CD4-positive, alpha-beta T cell treated with Interleukin-21 for 1 hour (primary cell): ENCODE results near the gene RNF40.

Experiments used
- DNase-seq: peaks from one replicate; pipeline ENCODE4 v3.0.0-alpha.2; 2020

The RNF40 gene

GRCh38 chr16:30764816-30765465, 2.8 kb downstream of the RNF40 start:
- DNase-seq, result no peak

- DNase-seq, result no peak
These were observed 4.2 kb downstream of the RNF40 start for GRCh38 chr16:30766206-30766932.

- DNase-seq, result no peak
These were observed 4.8 kb downstream of the RNF40 start for GRCh38 chr16:30766933-30767284.

- peak; percentile 67 for DNase-seq
These were observed 5.8 kb downstream of the RNF40 start for GRCh38 chr16:30767767-30768465.

- no peak for DNase-seq
These were observed 6.6 kb downstream of the RNF40 start for GRCh38 chr16:30768583-30769181.

DNA sequence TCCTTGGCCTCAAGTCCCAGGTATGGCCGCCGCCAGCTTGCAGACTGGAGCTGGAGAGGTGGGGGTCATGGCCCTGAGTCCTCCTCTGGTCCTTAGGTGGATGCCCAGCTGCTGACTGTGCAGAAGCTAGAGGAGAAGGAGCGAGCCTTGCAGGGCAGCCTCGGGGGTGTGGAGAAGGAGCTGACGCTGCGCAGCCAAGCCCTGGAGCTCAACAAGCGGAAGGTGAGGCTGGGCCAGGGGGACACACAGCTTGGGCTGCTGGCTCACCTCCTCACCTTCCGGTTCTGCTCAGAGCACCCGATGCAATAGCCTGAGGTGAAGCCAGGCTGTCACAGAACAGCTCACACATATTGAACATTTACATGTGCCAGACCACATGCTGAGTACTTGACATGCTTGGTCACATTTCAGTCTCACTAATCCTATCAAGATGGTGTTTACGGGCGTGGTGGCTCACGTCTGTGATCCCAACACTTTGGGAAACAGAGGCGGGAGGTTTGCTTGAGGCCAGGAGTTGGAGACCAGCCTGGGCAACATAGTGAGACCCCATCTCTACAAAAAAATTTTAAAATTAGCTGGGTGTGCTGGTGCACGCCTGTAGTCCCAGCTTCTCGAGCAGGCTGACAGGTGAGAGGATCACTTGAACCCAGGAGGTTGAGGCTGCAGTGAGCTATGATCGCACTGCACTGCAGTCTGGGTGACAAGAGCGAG, 7.4 kb downstream of the RNF40 start:
- no peak for DNase-seq

- DNase-seq, result no peak
These were observed 9.6 kb downstream of the RNF40 start for GRCh38 chr16:30771726-30772125.

DNA sequence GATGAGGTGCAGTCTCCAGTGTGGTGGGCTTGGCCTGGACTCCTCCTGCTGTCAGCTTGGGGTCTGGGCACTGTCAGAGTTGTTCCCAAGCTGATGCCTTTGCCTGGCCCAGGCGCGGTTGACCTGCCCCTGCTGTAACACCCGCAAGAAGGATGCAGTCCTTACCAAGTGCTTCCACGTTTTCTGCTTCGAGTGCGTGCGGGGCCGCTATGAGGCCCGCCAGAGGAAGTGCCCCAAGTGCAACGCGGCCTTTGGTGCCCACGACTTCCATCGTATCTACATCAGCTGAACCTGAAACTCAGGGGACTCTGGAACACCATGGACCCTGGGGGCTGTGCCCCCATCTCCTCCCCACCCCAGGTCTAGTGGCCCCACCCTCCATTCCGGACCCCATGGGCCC, 11.7 kb downstream of the RNF40 start:
- DNase-seq, result no peak

DNA sequence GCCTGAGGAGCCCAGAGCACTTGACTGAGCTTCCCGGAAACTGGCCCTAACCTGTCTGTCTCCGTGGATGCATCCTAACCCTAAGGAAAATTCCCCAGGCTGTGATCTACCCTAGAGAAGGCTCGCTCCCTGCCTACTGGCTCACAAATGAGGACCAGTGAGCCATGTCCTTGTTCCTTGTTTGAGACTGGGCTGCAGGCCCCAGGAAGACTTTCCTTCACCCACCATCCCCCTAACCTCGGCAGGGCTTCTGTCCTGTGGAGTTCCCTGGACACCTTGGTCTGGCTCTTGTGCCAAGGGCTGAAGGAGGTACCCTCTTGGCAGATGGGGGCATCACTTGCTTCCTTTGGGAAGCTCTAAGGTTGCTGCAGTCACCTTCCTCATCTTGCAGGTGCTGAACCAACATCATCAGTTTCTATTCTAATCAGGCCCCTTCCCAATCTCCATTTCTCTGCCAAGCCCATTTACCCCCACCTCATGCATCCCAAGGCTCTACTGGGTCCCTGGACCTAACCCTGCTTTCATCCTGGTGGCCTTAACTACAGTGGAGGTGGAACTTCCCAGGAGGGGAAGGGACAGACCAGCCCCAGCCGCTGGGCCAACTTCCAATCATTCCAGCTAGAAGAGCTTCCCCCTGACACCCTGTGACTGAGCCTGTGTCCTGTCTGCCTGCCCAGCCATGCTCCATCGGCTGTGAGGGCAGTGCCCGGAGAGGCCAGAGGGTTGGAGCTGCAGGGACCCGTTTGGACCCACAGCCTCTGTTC, 12.4 kb downstream of the RNF40 start:
- DNase-seq, result no peak

DNA sequence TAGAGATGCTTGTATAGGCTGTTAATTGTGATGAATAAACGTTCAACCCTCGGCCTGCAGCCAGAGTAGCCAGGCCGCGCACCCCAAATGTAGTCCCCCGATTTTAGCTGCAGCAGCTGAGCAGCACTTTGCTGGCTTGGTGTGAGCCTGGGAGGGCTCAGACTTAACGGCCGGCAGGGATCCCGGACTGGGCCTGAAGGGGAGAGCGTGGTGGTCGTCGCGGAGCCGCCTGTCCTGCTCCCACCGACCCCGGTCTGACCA, 12.9 kb downstream of the RNF40 start:
- no peak for DNase-seq

DNA sequence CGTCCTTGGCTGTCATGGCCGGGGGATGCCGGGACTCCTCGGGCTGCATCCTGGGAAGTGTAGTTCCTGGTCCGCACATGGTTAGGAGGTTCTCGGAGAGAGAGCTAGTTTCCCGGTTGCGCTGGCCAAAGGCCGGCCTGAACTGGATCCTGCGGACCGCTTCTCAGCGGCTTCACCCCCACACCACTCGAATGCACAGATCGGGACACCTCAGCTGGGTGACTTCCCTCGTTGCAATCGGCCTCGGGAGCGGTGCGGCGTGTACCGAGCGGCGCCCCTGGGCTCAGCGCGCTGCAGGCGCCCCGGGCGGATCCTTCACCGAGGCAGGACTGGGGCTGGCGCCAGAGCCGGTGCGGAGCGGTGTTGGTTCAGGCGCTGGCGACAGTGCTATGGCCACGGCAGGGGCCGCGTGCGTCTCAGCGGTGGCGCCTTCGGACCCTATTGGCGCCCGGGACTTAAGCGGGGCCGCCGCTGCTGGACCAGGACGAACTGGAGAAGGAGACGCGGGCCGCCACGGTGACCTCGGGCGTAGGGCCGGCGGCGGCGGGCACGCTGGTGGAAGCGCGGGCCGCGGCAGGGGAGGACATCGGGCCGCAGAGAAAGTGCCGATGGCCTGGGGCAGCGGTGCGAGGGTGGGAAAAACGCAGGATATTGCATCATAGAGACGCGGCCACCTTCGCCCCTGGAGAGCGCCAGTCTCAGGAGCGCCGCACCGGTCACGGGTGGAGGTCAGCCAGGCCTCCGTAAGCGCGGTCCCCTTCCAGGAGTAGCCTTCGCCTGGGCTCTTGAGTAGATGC, 13.5 kb downstream of the RNF40 start:
- DNase-seq, result peak; percentile 54

GRCh38 chr16:30777591-30778297, 15.6 kb downstream of the RNF40 start:
- no peak for DNase-seq

DNA sequence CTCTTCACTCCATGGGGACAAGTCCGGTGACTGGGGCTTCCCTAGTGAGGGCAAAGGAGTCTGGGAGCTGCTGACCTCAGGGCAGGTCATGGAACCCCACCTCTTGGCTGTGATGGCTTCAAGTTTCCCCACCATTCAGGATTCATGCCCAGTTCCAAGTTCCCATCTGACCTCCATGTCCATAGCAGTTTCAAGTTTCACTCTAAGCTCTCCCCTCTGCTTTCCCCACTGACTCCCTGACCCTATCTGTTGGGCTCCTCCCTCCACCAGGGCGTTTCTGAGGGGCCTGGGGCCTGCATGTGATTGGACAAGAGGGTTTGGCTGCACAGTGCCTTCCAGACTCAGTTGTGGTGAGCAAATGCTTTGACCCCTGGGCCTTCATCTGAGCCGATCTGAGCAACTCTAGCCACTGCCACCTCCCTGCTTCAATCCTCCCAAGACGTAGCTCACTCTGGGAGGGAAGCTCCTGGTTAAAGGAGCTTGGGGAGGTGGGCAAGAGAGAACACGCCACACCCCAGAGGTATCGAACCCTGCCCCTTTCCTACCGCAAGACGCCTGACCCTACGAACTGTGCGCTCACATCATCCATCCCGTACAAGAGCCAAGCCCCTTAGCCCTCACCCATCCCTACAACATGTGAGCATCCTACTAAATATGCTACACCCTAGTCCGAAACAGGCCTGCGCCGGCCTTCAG, 16.6 kb downstream of the RNF40 start:
- no peak for DNase-seq

DNA sequence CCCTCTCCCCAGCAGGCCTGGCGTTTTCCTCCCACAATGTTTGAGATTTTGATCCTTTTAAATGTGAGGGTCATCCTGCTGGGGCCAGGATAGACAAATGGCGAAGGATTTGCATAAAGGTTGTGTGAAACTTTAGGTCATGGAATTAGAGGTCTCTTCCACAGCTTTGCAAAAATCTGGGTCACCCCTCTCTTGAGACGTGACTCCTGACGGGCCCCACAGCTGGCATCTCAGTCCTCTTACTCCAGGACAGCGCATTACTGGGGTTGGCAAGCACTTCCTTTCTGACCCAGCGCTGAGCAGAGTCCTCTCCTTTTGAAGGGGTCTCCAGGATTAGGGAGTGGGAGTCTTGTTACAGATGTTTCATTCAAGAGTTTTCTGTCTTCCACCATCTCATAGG, 17.5 kb downstream of the RNF40 start:
- DNase-seq, result no peak

- no peak for DNase-seq
These were observed 17.9 kb downstream of the RNF40 start for GRCh38 chr16:30780021-30780420.

DNA sequence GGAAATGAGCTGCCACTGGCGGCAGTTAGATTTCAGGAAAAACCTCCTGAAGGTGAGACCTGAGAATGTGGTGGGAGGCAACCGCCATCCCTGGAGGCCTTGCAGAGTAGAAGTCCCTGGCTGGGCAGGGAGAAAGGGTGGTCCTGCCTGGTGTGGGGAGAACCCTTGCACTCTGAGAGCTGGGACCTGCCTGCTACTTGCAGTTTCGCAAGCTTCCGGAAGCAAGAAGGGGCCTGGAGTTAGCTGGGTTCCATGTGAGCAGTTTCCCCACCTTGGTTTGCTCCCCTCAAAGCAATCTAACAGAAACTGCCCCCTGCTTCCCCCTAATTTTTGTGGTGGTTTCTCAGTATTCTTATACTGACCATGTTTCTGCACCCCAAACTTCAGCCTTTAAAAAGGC, 18.4 kb downstream of the RNF40 start:
- DNase-seq, result no peak

DNA sequence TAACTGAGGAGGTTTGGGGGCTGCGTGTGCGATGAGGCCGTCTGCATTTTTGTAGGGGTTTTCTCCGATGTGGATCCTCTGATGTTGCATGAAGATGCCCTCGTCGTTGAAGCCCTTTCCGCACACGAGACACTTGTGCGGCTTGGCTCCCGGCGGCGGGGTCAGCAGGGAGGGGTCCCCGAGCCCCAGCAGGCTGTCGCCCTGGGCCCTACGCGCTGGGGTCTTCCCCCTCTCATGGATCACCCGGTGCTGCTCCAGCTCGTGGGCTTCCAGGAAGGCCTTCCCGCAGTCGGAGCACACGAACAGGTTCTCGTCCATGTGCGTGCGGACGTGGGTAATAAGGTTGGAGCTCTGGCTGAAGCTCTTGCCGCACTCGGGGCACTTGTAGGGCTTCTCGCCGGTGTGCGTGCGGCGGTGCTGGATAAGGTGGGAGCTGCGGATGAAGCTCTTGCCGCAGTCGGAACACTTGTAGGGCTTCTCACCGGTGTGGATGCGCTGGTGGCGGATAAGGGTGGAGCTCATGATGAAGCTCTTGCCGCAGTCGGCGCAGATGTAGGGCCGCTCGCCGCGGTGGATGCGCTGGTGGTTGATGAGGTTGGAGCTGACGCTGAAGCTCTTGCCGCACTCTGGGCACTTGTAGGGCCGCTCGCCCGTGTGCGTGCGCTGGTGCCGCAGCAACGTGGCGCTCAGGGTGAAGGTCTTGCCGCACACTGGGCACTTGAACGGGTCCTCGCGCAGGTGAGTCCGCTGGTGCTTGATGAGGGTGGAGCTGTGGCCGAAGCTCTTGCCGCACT, 20.6 kb downstream of the RNF40 start:
- DNase-seq, result no peak

GRCh38 chr16:30783280-30784109, 21.4 kb downstream of the RNF40 start:
- DNase-seq, result no peak

DNA sequence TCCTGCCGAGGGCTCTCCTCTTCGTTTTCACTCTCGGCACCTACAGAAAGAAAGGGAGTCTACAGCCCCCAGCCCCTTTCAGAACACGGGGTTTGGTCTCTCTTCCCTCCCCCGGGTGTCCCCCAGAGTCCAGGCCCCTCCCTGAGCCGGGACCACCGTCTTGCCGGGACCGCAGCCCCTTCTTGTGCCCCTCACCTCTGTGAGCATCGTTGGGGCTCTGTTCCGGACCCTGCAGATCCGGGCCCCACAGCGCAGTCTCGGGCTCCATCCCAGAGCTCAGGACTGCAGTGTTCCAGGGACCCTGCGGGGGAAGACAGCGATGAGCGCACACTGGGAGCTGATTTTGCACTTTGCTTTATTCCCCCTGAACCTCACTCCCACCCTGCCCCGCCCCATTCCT, 22.1 kb downstream of the RNF40 start:
- DNase-seq, result no peak
